HepG2 (cell line): Measurements from ENCODE around the gene CCDC30. TPM values are rescaled to one million over a fixed set of nuclear protein-coding genes. Genes with fewer than 3 reads are reported as not detected.

Source experiments
- ATAC-seq: fragments of 200-7000 bp; cut with Tn5 transposase; 3 replicates; pipeline ENCODE4 v1.9.1; 2020; ENCODE audit warnings: mild to moderate bottlenecking, moderate library complexity
- BruUV-seq: library from RNA; stranded (reverse); fragments of 400-500 nt; replicated peaks from 2 replicates; lab custom pipeline; 2021; lab: Mats Ljungman, UMichigan
- CTCF ChIA-PET: fragments of 300-600 bp; formaldehyde crosslinking; extraction: SDS; loops from one replicate; lab custom pipeline; 2021; ENCODE audit warnings: low total read pairs, inconsistent platforms, low intra/inter-chr PET ratio; lab: Yijun Ruan, JAX
- POLR2A ChIA-PET: fragments of 350-600 bp; sonication (Branson Sonifier 250); formaldehyde crosslinking; loops from one replicate; lab custom pipeline; 2020; ENCODE audit warnings: antibody characterized with exemption, inconsistent platforms; lab: Yijun Ruan, JAX
- DNase-seq: peaks from one replicate; pipeline ENCODE4 v3.0.0-alpha.2; 2015; ENCODE audit warnings: low spot score
- FAIRE-seq: peaks from 3 replicates; lab custom pipeline; 2011; peaks lifted over from hg19 to GRCh38; lab: Jason Lieb, UNC
- H2AFZ ChIP-seq: one replicate; pipeline ENCODE4 v1.6.1; 2011; ENCODE audit warnings: low read length, inconsistent platforms
- H3K27ac ChIP-seq: fragments of 300-600 bp; 3 replicates; pipeline ENCODE4 v1.8.0; 2011; ENCODE audit warnings: mixed run types, mild to moderate bottlenecking, mixed read lengths, low read length, inconsistent platforms; ENCODE audit not compliant: insufficient read depth; ENCODE audit errors: extremely low read length
- H3K27me3 ChIP-seq, 2 experiments: fragments of 200-600 bp in 1 of 2; 2 replicates in 1 of 2; 3 replicates in 1 of 2; pipeline versions ENCODE4 v1.6.0 to v1.8.0; 2011; ENCODE audit warnings: low read length in 2 of 2, mild to moderate bottlenecking in 2 of 2, moderate library complexity in 2 of 2, inconsistent platforms in 1 of 2; ENCODE audit not compliant: insufficient read depth in 2 of 2, control insufficient read depth in 1 of 2
- H3K36me3 ChIP-seq, 2 experiments: fragments of 200-600 bp in 1 of 2; replicated peaks in 1 of 2; 2 replicates in 1 of 2; 3 replicates in 1 of 2; pipeline versions ENCODE4 v1.5.1 to v1.8.0; 2011; ENCODE audit warnings: low read length in 2 of 2, inconsistent platforms in 1 of 2; ENCODE audit not compliant: insufficient read depth in 2 of 2, control insufficient read depth in 1 of 2
- H3K4me1 ChIP-seq: 2 replicates; pipeline ENCODE4 v1.5.1; 2012; ENCODE audit warnings: low read length, inconsistent platforms; ENCODE audit not compliant: insufficient read depth
- H3K4me2 ChIP-seq: 2 replicates; pipeline ENCODE4 v1.6.0; 2011; ENCODE audit warnings: low read depth, low read length, inconsistent platforms
- H3K4me3 ChIP-seq, 3 experiments: fragments of 200-600 bp in 1 of 3; sonication (generic), shearing (Covaris generic) in 1 of 3; replicated peaks in 1 of 3; 2 replicates each; pipeline ENCODE4 v1.5.1; 2011 to 2016; ENCODE audit warnings: low read length in 3 of 3, inconsistent platforms in 2 of 3, low read depth in 2 of 3, mild to moderate bottlenecking in 2 of 3, control low read depth in 1 of 3, mixed read lengths in 1 of 3; ENCODE audit not compliant: insufficient read depth in 1 of 3
- H3K79me2 ChIP-seq: one replicate; pipeline ENCODE4 v1.6.1; 2011; ENCODE audit warnings: low read length, inconsistent platforms; ENCODE audit not compliant: insufficient read depth
- H3K9ac ChIP-seq: 2 replicates; pipeline ENCODE4 v1.6.0; 2011; ENCODE audit warnings: mild to moderate bottlenecking, low read depth, low read length, inconsistent platforms; ENCODE audit not compliant: insufficient read depth
- H3K9me3 ChIP-seq: 2 replicates; pipeline ENCODE4 v1.5.1; 2012; ENCODE audit warnings: mild to moderate bottlenecking, low read length
- H4K20me1 ChIP-seq: 2 replicates; pipeline ENCODE4 v1.6.0; 2011; ENCODE audit warnings: inconsistent platforms, mild to moderate bottlenecking, low read length, moderate library complexity; ENCODE audit not compliant: insufficient read depth
- CHCHD3 ChIP-seq: sonication (generic); formaldehyde crosslinking; IDR thresholded peaks from 2 replicates; pipeline ENCODE4 v1.8.0; 2022; ENCODE audit warnings: mild to moderate bottlenecking, missing genetic modification reagents, moderate library complexity
- MAFF ChIP-seq: IDR thresholded peaks from 2 replicates; pipeline ENCODE4 v1.6.1; 2011; ENCODE audit warnings: low read depth, low read length, improper control_type of control experiment
- NFRKB ChIP-seq: fragments of 450-650 bp; IDR thresholded peaks from 2 replicates; pipeline ENCODE4 v1.6.1; 2017
- PAF1 ChIP-seq: IDR thresholded peaks from 2 replicates; pipeline ENCODE4 v1.6.1; 2016; ENCODE audit warnings: missing genetic modification reagents, missing compliant biosample characterization
- POGZ ChIP-seq: sonication (generic); formaldehyde crosslinking; IDR thresholded peaks from 2 replicates; pipeline ENCODE4 v1.4.0; 2020; ENCODE audit warnings: mild to moderate bottlenecking, missing genetic modification reagents
- SP1 ChIP-seq, 2 experiments: fragments of 450-650 bp in 1 of 2; sonication (generic) in 1 of 2; formaldehyde crosslinking in 1 of 2; IDR thresholded peaks; 2 replicates each; pipeline versions ENCODE4 v1.4.0 to v1.6.1; 2016 to 2020; ENCODE audit warnings: missing genetic modification reagents in 1 of 2
- ZBTB26 ChIP-seq: IDR thresholded peaks from 2 replicates; pipeline ENCODE4 v1.6.1; 2016; ENCODE audit warnings: missing compliant biosample characterization, missing genetic modification reagents, borderline replicate concordance
- ZNF224 ChIP-seq: sonication (generic); formaldehyde crosslinking; IDR thresholded peaks from 2 replicates; pipeline ENCODE4 v1.5.0; 2020; ENCODE audit warnings: mild to moderate bottlenecking, missing genetic modification reagents
- ZNF382 ChIP-seq: sonication (generic); formaldehyde crosslinking; IDR thresholded peaks from 2 replicates; pipeline ENCODE4 v1.5.0; 2020; ENCODE audit warnings: missing genetic modification reagents, mild to moderate bottlenecking, borderline replicate concordance
- ZNF788 ChIP-seq: sonication (generic); formaldehyde crosslinking; IDR thresholded peaks from 2 replicates; pipeline ENCODE4 v1.5.0; 2020; ENCODE audit warnings: mild to moderate bottlenecking, missing genetic modification reagents, borderline replicate concordance
- in situ Hi-C: cut with HindIII; loops from 2 replicates; pipeline ENCODE4 v1.10.0; 2017; ENCODE audit warnings: low pct_unique_long_range_greater_than_20kb; ENCODE audit not compliant: extremely low pct_ligation_motif_present
- intact Hi-C: fragments of 100-400 bp; cut with micrococcal nuclease; formaldehyde crosslinking; loops from one replicate; pipeline ENCODE4 v1.10.0; 2022; ENCODE audit not compliant: unreplicated experiment
- polyA plus RNA-seq, 8 experiments: library from polyadenylated mRNA; depleted of rRNA in 3 of 8; stranded (reverse) in 7 of 8; unstranded in 1 of 8; fragments of >200 nt; fragmentation: Illumina TruSeq in 4 of 8; extraction: Trizol in 4 of 8; gene quantifications; 2 replicates each; pipeline versions ENCODE4 v1.2.1 to v1.2.3, GENCODE V29; 2011 to 2016; ENCODE audit warnings: low read depth in 4 of 8, missing spikeins in 1 of 8, mixed read lengths in 1 of 8; ENCODE audit not compliant: insufficient read depth in 1 of 8
- total RNA-seq, 5 experiments: library from RNA; depleted of rRNA; stranded (reverse); fragments of >200 nt; fragmentation: Illumina TruSeq; extraction: Trizol; gene quantifications; 2 replicates each; pipeline ENCODE4 v1.2.3, GENCODE V29; 2016; ENCODE audit warnings: low read depth in 1 of 5
- TF ChIP-seq, protein P1 (sequence below): sonication (generic); formaldehyde crosslinking; IDR thresholded peaks from 2 replicates; pipeline ENCODE4 v1.5.0; 2020; ENCODE audit warnings: mild to moderate bottlenecking, missing genetic modification reagents, borderline replicate concordance

The CCDC30 gene
- total and polyA plus RNA-seq, 2 of the 13 experiments (the other 11 are each of a cell fraction or from before 2014, with no cell fraction given): 0.25 to 0.77 TPM

DNA sequence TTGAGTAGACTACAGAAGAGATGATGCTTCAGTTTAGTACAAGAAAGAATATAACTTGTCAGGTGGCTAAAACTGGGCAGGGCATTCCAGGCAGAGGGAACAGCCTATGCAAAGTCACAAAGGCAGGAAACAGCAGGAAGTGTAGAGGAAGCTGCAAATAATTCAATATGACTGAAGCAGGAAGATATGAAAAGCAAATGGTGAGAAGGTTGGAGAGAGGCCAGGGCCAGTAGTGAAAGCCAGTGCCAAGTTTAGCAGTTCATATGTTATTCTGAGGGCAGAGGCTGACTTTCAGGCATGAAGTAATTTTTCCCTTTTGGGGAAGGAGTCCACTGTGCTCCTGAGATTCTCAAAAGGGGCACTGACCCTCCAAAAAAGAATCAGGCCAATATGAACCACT lies 211.1 kb downstream of the CCDC30 start:
- in situ Hi-C loops: no loop called here

More for the DNA sequence above, 211.1 kb downstream of the CCDC30 start:
- Histone ChIP-seq H3K4me2 (no peak overlapping the region), H4K20me1 (no peaks in the 10 kb centered on the region), H3K9me3 (no peaks in the 10 kb centered on the region), H3K36me3 (peaks cover 3 to 30% of the 10 kb centered on the region in 2 experiments), H3K4me3 (no peak overlapping the region), H3K27ac (no peak overlapping the region), H3K9ac (no peak overlapping the region), H3K79me2 (no peaks in the 10 kb centered on the region), H3K27me3 (no peaks in the 10 kb centered on the region), H2AFZ (no peak overlapping the region), H3K4me1 (no peaks in the 10 kb centered on the region)
- ATAC-seq (no peak), DNase-seq (no peak), FAIRE-seq (no peak)
- POLR2A ChIA-PET: interaction anchor here (1.4 kb wide), 1 partner anchor 8 kb away, joined by 6 read pairs; the partner anchor contains the start of gene YBX1
- CTCF ChIA-PET: no interaction called here
- no TSS peak for BruUV-seq
- TF ChIP-seq NFRKB (no peak), MAFF (no peak), ZNF224 (CRISPR knock-in tag) (no peak), SP1 (IDR thresholded peaks at IDR 0.05) (no peak), SP1 (CRISPR knock-in tag; IDR thresholded peaks at IDR 0.05) (no peak), PAF1 (CRISPR knock-in tag) (no peak), ZNF382 (no peak), CHCHD3 (CRISPR knock-in tag) (no peak), POGZ (CRISPR knock-in tag) (no peak), ZNF788 (CRISPR knock-in tag) (no peak), ZBTB26 (CRISPR knock-in tag) (no peak)
- TF ChIP-seq, protein P1, sequence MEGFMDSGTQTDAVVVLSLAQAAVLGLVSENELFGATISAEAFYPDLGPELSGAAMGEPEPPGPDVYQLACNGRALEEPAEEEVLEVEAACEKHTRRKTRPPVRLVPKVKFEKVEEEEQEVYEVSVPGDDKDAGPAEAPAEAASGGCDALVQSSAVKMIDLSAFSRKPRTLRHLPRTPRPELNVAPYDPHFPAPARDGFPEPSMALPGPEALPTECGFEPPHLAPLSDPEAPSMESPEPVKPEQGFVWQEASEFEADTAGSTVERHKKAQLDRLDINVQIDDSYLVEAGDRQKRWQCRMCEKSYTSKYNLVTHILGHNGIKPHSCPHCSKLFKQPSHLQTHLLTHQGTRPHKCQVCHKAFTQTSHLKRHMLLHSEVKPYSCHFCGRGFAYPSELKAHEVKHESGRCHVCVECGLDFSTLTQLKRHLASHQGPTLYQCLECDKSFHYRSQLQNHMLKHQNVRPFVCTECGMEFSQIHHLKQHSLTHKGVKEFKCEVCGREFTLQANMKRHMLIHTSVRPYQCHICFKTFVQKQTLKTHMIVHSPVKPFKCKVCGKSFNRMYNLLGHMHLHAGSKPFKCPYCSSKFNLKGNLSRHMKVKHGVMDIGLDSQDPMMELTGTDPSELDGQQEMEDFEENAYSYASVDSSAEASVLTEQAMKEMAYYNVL (CRISPR knock-in tag): no peak
- intact Hi-C loops: no loop called here
